ENCODE measurements around the gene TOPAZ1.

TOPAZ1 gene

GRCh38 chr3:44297255-44297654, 55.6 kb downstream of the TOPAZ1 start:
- TF ChIP-seq POLR2A (IDR thresholded peaks at IDR 0.05; ENCODE audit: low read depth, low read length) (no peak), POLR2AphosphoS5 (IDR thresholded peaks at IDR 0.05; ENCODE audit: low read depth, low read length) (no peak), TAF1 (IDR thresholded peaks at IDR 0.05; ENCODE audit: borderline replicate concordance, low read depth, low read length) (no peak)
- FAIRE-seq (no peak), DNase-seq (ENCODE audit: insufficient read length) (no peak)

- DNase-seq (ENCODE audit: insufficient read length) (no peak), FAIRE-seq (no peak)
- TF ChIP-seq POLR2A (IDR thresholded peaks at IDR 0.05; ENCODE audit: low read depth, low read length) (no peak), POLR2AphosphoS5 (IDR thresholded peaks at IDR 0.05; ENCODE audit: low read depth, low read length) (no peak), TAF1 (IDR thresholded peaks at IDR 0.05; ENCODE audit: borderline replicate concordance, low read depth, low read length) (no peak)
These were observed 60.1 kb downstream of the TOPAZ1 start for GRCh38 chr3:44301746-44302145.

- TF ChIP-seq POLR2AphosphoS5 (IDR thresholded peaks at IDR 0.05; ENCODE audit: low read depth, low read length) (no peak), TAF1 (IDR thresholded peaks at IDR 0.05; ENCODE audit: borderline replicate concordance, low read depth, low read length) (no peak)
- DNase-seq (ENCODE audit: insufficient read length) (no peak), FAIRE-seq (no peak)
These were observed 67.8 kb downstream of the TOPAZ1 start for GRCh38 chr3:44309500-44309899.

GRCh38 chr3:44318891-44319311, 77.2 kb downstream of the TOPAZ1 start:
- TF ChIP-seq POLR2AphosphoS5 (IDR thresholded peaks at IDR 0.05; ENCODE audit: low read depth, low read length), result no peak
- TF ChIP-seq TAF1 (IDR thresholded peaks at IDR 0.05; ENCODE audit: borderline replicate concordance, low read depth, low read length), result no peak
- no peak for TF ChIP-seq POLR2A (IDR thresholded peaks at IDR 0.05; ENCODE audit: low read depth, low read length)
- FAIRE-seq (no peak), DNase-seq (ENCODE audit: insufficient read length) (no peak)

- TF ChIP-seq POLR2AphosphoS5 (IDR thresholded peaks at IDR 0.05; ENCODE audit: low read depth, low read length), result no peak
- TF ChIP-seq TAF1 (IDR thresholded peaks at IDR 0.05; ENCODE audit: borderline replicate concordance, low read depth, low read length), result no peak
- TF ChIP-seq POLR2A (IDR thresholded peaks at IDR 0.05; ENCODE audit: low read depth, low read length), result no peak
- no peak for DNase-seq (ENCODE audit: insufficient read length)
- no peak for FAIRE-seq
These were observed 79.6 kb downstream of the TOPAZ1 start for GRCh38 chr3:44321335-44321734.

- DNase-seq (ENCODE audit: insufficient read length) (no peak), FAIRE-seq (no peak)
- no peak for TF ChIP-seq POLR2AphosphoS5 (IDR thresholded peaks at IDR 0.05; ENCODE audit: low read depth, low read length)
- no peak for TF ChIP-seq TAF1 (IDR thresholded peaks at IDR 0.05; ENCODE audit: borderline replicate concordance, low read depth, low read length)
- TF ChIP-seq POLR2A (IDR thresholded peaks at IDR 0.05; ENCODE audit: low read depth, low read length), result no peak
These were observed 81.8 kb downstream of the TOPAZ1 start for GRCh38 chr3:44323341-44323955.

- no peak for TF ChIP-seq POLR2AphosphoS5 (IDR thresholded peaks at IDR 0.05; ENCODE audit: low read depth, low read length)
- TF ChIP-seq POLR2A (IDR thresholded peaks at IDR 0.05; ENCODE audit: low read depth, low read length), result no peak
- no peak for TF ChIP-seq TAF1 (IDR thresholded peaks at IDR 0.05; ENCODE audit: borderline replicate concordance, low read depth, low read length)
- DNase-seq (ENCODE audit: insufficient read length) (no peak), FAIRE-seq (no peak)
These were observed 82.9 kb downstream of the TOPAZ1 start for GRCh38 chr3:44324584-44324983.

GRCh38 chr3:44326019-44326418, 84.3 kb downstream of the TOPAZ1 start:
- FAIRE-seq (no peak), DNase-seq (ENCODE audit: insufficient read length) (no peak)
- no peak for TF ChIP-seq POLR2AphosphoS5 (IDR thresholded peaks at IDR 0.05; ENCODE audit: low read depth, low read length)
- TF ChIP-seq TAF1 (IDR thresholded peaks at IDR 0.05; ENCODE audit: borderline replicate concordance, low read depth, low read length), result no peak

GRCh38 chr3:44326515-44326914, 84.8 kb downstream of the TOPAZ1 start:
- no peak for DNase-seq (ENCODE audit: insufficient read length)
- TF ChIP-seq TAF1 (IDR thresholded peaks at IDR 0.05; ENCODE audit: borderline replicate concordance, low read depth, low read length) (no peak), POLR2AphosphoS5 (IDR thresholded peaks at IDR 0.05; ENCODE audit: low read depth, low read length) (no peak), POLR2A (IDR thresholded peaks at IDR 0.05; ENCODE audit: low read depth, low read length) (no peak)
- no peak for FAIRE-seq

GRCh38 chr3:44329946-44330345, 88.3 kb downstream of the TOPAZ1 start:
- FAIRE-seq (no peak), DNase-seq (ENCODE audit: insufficient read length) (no peak)
- TF ChIP-seq TAF1 (IDR thresholded peaks at IDR 0.05; ENCODE audit: borderline replicate concordance, low read depth, low read length) (no peak), POLR2AphosphoS5 (IDR thresholded peaks at IDR 0.05; ENCODE audit: low read depth, low read length) (no peak)

GRCh38 chr3:44330444-44330843, 88.8 kb downstream of the TOPAZ1 start:
- no peak for FAIRE-seq
- no peak for TF ChIP-seq TAF1 (IDR thresholded peaks at IDR 0.05; ENCODE audit: borderline replicate concordance, low read depth, low read length)
- no peak for TF ChIP-seq POLR2AphosphoS5 (IDR thresholded peaks at IDR 0.05; ENCODE audit: low read depth, low read length)
- no peak for TF ChIP-seq POLR2A (IDR thresholded peaks at IDR 0.05; ENCODE audit: low read depth, low read length)
- DNase-seq (ENCODE audit: insufficient read length), result no peak

- FAIRE-seq (no peak), DNase-seq (ENCODE audit: insufficient read length) (no peak)
- TF ChIP-seq POLR2AphosphoS5 (IDR thresholded peaks at IDR 0.05; ENCODE audit: low read depth, low read length), result no peak
- no peak for TF ChIP-seq POLR2A (IDR thresholded peaks at IDR 0.05; ENCODE audit: low read depth, low read length)
- no peak for TF ChIP-seq TAF1 (IDR thresholded peaks at IDR 0.05; ENCODE audit: borderline replicate concordance, low read depth, low read length)
These were observed 92.6 kb downstream of the TOPAZ1 start for GRCh38 chr3:44334326-44334725.
